HL-60 (cell line): Measurements from ENCODE around the gene SEL1L2.

ENCODE experiments used
- DNase-seq, 2 experiments: peaks; one replicate each; pipeline ENCODE4 v3.0.0-alpha.2; 2010 to 2020; ENCODE audit warnings: low read depth in 1 of 2, low spot score in 1 of 2
- H3K27ac ChIP-seq: fragments of 250-450 bp; sonication (Bioruptor Pico); replicated peaks from 2 replicates; pipeline ENCODE4 v1.5.1; 2020; ENCODE audit warnings: mild to moderate bottlenecking, moderate library complexity
- H3K27me3 ChIP-seq: fragments of 250-450 bp; sonication (Bioruptor Pico); 2 replicates; pipeline ENCODE4 v1.5.1; 2021; ENCODE audit warnings: mild to moderate bottlenecking, moderate library complexity; ENCODE audit not compliant: insufficient read depth, poor library complexity, severe bottlenecking
- H3K4me3 ChIP-seq: replicated peaks from 2 replicates; pipeline ENCODE4 v1.5.1; 2011; ENCODE audit warnings: mild to moderate bottlenecking, control low read depth, low read length; ENCODE audit not compliant: insufficient read depth
- GABPA ChIP-seq: IDR thresholded peaks from 2 replicates; pipeline ENCODE4 v1.6.1; 2012; ENCODE audit warnings: low read depth
- POLR2AphosphoS5 ChIP-seq: IDR thresholded peaks from 2 replicates; pipeline ENCODE4 v1.6.1; 2012; ENCODE audit warnings: low read depth
- SPI1 ChIP-seq: IDR thresholded peaks from 2 replicates; pipeline ENCODE4 v1.6.1; 2012; ENCODE audit warnings: low read depth, mild to moderate bottlenecking, borderline replicate concordance
- TF ChIP-seq, protein P1 (sequence below): IDR thresholded peaks from one replicate; pipeline ENCODE4 v1.5.1; 2011; ENCODE audit warnings: low read length, control low read depth, inconsistent platforms; ENCODE audit not compliant: insufficient read depth
- TF ChIP-seq, protein P2 (sequence below): IDR thresholded peaks from 2 replicates; pipeline ENCODE4 v1.6.1; 2012; ENCODE audit warnings: low read depth; ENCODE audit not compliant: insufficient replicate concordance

SEL1L2 gene

DNA sequence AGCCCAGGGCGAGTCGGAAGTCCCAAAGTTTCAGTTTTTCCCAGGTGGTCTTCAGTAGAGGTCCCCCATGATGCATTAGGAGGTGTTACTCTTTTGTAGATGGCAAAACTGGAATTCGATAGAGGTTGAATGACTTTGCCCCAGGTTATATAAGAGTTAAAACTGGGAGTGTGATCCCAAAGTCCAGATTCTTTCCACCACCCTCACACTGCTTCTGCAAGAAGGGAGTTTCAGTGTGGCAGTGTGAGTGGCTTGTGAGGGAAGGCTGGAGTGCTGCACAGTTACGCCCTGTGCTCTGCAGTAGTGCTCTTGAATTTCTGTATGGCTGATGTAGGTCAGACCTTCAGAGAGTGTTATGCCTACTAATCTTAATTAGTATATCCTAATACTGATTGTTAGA is 175.7 kb downstream of the SEL1L2 start:
- TF ChIP-seq GABPA (no peak), SPI1 (no peak), POLR2AphosphoS5 (no peak)
- TF ChIP-seq, protein P1, sequence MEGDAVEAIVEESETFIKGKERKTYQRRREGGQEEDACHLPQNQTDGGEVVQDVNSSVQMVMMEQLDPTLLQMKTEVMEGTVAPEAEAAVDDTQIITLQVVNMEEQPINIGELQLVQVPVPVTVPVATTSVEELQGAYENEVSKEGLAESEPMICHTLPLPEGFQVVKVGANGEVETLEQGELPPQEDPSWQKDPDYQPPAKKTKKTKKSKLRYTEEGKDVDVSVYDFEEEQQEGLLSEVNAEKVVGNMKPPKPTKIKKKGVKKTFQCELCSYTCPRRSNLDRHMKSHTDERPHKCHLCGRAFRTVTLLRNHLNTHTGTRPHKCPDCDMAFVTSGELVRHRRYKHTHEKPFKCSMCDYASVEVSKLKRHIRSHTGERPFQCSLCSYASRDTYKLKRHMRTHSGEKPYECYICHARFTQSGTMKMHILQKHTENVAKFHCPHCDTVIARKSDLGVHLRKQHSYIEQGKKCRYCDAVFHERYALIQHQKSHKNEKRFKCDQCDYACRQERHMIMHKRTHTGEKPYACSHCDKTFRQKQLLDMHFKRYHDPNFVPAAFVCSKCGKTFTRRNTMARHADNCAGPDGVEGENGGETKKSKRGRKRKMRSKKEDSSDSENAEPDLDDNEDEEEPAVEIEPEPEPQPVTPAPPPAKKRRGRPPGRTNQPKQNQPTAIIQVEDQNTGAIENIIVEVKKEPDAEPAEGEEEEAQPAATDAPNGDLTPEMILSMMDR, result no peak
- TF ChIP-seq, protein P2, sequence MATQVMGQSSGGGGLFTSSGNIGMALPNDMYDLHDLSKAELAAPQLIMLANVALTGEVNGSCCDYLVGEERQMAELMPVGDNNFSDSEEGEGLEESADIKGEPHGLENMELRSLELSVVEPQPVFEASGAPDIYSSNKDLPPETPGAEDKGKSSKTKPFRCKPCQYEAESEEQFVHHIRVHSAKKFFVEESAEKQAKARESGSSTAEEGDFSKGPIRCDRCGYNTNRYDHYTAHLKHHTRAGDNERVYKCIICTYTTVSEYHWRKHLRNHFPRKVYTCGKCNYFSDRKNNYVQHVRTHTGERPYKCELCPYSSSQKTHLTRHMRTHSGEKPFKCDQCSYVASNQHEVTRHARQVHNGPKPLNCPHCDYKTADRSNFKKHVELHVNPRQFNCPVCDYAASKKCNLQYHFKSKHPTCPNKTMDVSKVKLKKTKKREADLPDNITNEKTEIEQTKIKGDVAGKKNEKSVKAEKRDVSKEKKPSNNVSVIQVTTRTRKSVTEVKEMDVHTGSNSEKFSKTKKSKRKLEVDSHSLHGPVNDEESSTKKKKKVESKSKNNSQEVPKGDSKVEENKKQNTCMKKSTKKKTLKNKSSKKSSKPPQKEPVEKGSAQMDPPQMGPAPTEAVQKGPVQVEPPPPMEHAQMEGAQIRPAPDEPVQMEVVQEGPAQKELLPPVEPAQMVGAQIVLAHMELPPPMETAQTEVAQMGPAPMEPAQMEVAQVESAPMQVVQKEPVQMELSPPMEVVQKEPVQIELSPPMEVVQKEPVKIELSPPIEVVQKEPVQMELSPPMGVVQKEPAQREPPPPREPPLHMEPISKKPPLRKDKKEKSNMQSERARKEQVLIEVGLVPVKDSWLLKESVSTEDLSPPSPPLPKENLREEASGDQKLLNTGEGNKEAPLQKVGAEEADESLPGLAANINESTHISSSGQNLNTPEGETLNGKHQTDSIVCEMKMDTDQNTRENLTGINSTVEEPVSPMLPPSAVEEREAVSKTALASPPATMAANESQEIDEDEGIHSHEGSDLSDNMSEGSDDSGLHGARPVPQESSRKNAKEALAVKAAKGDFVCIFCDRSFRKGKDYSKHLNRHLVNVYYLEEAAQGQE, result no peak

DNA sequence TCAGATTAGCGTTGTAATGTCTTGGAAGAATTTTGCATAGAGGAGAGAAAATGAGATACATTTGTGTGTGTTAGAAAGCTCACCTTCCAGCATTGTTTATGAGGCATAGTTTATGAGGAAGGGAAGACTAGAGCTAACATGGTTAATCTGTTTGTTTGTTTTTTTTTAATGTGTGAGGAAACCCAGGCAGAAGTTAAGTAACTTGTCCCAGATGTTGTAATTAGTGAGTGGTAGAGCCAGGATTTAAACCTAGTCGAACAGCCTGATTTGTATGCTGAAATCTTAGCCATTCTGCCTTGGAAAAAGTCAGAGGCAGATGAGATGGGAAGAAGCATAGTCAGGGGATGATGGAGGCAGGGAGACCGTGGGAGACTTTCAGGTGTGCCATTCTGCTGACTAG is 176.5 kb downstream of the SEL1L2 start:
- Histone ChIP-seq H3K27me3 (no peaks in the 10 kb centered on the region), H3K4me3 (no peak overlapping the region), H3K27ac (no peak overlapping the region)
- DNase-seq, result no peak
- TF ChIP-seq GABPA (no peak), POLR2AphosphoS5 (no peak), SPI1 (no peak)
- TF ChIP-seq, protein P1, result no peak
- TF ChIP-seq, protein P2, result no peak

More for the DNA sequence above, 175.7 kb downstream of the SEL1L2 start:
- Histone ChIP-seq H3K4me3 (no peak overlapping the region), H3K27me3 (no peaks in the 10 kb centered on the region), H3K27ac (no peak overlapping the region)
- no peak for DNase-seq

DNA sequence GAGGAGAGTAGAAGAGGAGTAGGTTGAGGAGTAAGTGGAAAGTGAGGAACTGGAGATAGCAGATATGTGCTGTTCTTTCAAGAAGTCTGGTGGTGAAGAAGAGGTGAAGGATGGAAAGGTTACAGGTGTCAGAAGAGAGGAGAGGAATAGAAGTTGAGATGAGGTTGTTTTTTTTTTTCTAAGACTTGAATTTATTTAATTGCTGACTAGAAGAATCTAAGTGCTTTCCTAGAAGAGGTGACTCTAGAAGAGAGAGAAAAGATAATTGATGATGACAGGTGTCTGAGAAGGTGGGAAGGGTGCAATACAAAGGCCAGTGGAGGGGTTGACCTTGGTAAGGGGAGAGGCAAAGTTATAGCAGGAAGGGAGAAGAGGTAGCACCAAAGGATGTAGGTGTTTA is 180.0 kb downstream of the SEL1L2 start:
- H3K4me3 ChIP-seq, result no peak overlapping the region
- no peak for DNase-seq
- no peaks in the 10 kb centered on the region for H3K27me3 ChIP-seq
- no peak for TF ChIP-seq GABPA
- TF ChIP-seq, protein P1, result no peak
- TF ChIP-seq, protein P2, result no peak
- TF ChIP-seq SPI1, result no peak
- no peak for TF ChIP-seq POLR2AphosphoS5
- H3K27ac ChIP-seq, result no peak overlapping the region
